ENCODE data around the gene DENND10. TPM values are rescaled to one million over a fixed set of nuclear protein-coding genes. Genes with fewer than 3 reads are reported as not detected.
"Not testable (repeated sequence)": the region's sequence is repeated elsewhere in the genome, so short reads cannot be mapped to it uniquely, and the experiment has no call there.

DENND10 gene
- total and polyA plus RNA-seq, 2 donors: 24.8 to 26.0 TPM

DNA sequence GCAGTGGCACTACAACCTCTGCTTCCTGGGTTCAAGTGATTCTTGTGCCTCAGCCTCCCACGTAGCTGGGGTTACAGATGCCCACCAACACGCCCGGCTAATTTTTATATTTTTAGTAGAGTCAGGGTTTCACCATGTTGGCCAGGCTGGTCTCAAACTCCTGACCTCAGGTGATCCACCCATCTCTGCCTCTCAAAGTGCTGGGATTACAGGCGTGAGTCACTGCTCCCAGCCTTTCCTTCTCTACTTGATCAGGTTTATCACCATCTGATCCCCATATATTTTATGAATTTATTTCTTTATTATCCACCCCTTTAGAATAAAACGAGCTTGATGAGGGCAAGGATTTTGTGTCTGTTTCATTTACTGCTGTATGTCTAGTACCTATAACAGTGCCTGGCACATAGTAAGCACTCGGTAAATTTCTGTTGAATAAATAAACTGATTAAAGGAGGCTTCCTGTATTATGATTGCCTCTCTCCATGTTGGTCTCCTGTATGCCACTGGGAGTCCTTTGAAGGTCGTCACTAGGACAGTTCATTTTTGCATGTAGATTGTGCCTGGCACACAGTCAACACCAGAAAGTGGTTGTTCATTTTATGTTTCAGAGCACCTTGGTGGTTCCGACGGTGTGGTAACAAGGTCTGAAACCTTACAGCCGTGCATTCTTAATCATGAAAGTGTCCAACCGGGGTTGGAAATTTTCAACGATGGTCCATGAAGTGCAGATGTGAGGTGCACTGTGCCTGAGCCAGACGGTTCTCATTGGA lies 13.7 kb upstream of the DENND10 start:
- Histone ChIP-seq H3K27me3 (ENCODE audit: control insufficient read depth in 2 of 2, insufficient read depth in 1 of 2, low read length in 1 of 2) (no peaks in the 10 kb centered on the region), H3K36me3 (ENCODE audit: control insufficient read depth in 2 of 2, insufficient read depth in 2 of 2, low read length in 1 of 2) (no peaks in the 10 kb centered on the region), H3K4me1 (ENCODE audit: control insufficient read depth in 2 of 2, insufficient read depth in 2 of 2, low read length in 2 of 2) (peaks cover 10 to 26% of the 10 kb centered on the region in 2 donors), H3K27ac (ENCODE audit: low read depth in 1 of 2, low read length in 1 of 2) (peak overlapping the region in 1 of 2 donors; percentile 55), H3K4me3 (ENCODE audit: low read length in 2 of 2) (no peak overlapping the region), H3K9me3 (ENCODE audit: control insufficient read depth in 2 of 2, insufficient read depth in 1 of 2, low read length in 1 of 2) (no peaks in the 10 kb centered on the region)
- WGBS: 84% methylated on average over 13 of the region's 13 CpGs
- no peak for DNase-seq (ENCODE audit: low read depth in 6 of 9, low spot score in 9 of 9)

DNA sequence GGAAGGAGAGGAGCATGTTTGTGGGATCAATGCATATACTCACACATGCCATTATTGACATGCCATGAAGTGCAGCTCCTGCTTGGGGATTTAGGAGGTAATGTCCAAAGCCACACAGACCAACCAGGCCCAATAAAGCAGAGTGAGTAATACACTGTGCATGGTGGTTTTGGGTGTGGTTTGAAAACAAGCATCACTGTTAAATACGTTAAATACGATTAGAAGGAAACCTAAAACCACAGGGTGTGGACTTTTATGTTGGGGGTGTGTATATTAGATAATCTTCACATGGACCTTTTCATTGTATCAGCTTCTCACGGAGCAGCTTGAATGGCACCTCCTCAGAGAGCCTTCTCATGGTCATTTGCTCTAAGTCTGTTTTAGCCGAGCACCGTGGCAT lies 12.9 kb upstream of the DENND10 start:
- DNase-seq (ENCODE audit: low read depth in 6 of 9, low spot score in 9 of 9): peak in 1 of 9 donors; percentile 24
- H3K27me3 ChIP-seq (ENCODE audit: control insufficient read depth in 2 of 2, insufficient read depth in 1 of 2, low read length in 1 of 2): no peaks in the 10 kb centered on the region

DNA sequence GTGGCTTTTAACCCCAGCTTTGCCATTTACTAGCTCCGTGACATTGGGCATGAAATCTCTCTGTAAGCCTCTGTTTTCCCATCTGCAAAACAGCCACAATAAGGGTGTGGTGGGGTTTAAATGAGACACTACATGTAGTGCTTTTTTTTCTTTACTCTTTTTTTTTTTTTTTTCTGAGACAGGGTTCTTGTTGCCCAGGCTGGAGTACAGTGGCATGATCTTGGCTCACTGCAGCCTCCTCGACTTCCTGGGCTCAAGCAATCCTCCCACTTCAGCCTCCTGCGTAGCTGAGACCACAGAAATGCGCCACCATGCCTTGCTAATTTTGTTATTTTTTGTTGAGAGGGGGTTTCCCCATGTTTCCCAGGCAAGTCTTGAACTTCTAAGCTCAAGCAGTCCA lies 8.3 kb upstream of the DENND10 start:
- H3K4me3 ChIP-seq (ENCODE audit: low read length in 2 of 2): no peak overlapping the region
- H3K27ac ChIP-seq (ENCODE audit: low read depth in 1 of 2, low read length in 1 of 2): no peak overlapping the region
- H3K9me3 ChIP-seq (ENCODE audit: control insufficient read depth in 2 of 2, insufficient read depth in 1 of 2, low read length in 1 of 2): no peaks in the 10 kb centered on the region
- no peaks in the 10 kb centered on the region for H3K36me3 ChIP-seq (ENCODE audit: control insufficient read depth in 2 of 2, insufficient read depth in 2 of 2, low read length in 1 of 2)
- H3K4me1 ChIP-seq (ENCODE audit: control insufficient read depth in 2 of 2, insufficient read depth in 2 of 2, low read length in 2 of 2): peaks cover 0 to 8% of the 10 kb centered on the region in 2 donors
- WGBS: 81% methylated on average over 4 of the region's 4 CpGs
- DNase-seq (ENCODE audit: low read depth in 6 of 9, low spot score in 9 of 9): no peak
- H3K27me3 ChIP-seq (ENCODE audit: control insufficient read depth in 2 of 2, insufficient read depth in 1 of 2, low read length in 1 of 2): no peaks in the 10 kb centered on the region

More for the DNA sequence above, 12.9 kb upstream of the DENND10 start:
- no peaks in the 10 kb centered on the region for H3K9me3 ChIP-seq (ENCODE audit: control insufficient read depth in 2 of 2, insufficient read depth in 1 of 2, low read length in 1 of 2)
- H3K4me3 ChIP-seq (ENCODE audit: low read length in 2 of 2): no peak overlapping the region
- 42% methylated on average over 5 of the region's 5 CpGs for WGBS
- H3K4me1 ChIP-seq (ENCODE audit: control insufficient read depth in 2 of 2, insufficient read depth in 2 of 2, low read length in 2 of 2): peaks cover 7 to 22% of the 10 kb centered on the region in 2 donors
- H3K36me3 ChIP-seq (ENCODE audit: control insufficient read depth in 2 of 2, insufficient read depth in 2 of 2, low read length in 1 of 2): no peaks in the 10 kb centered on the region
- H3K27ac ChIP-seq (ENCODE audit: low read depth in 1 of 2, low read length in 1 of 2): peak overlapping the region in 1 of 2 donors; percentile 55

- H3K36me3 ChIP-seq (ENCODE audit: control insufficient read depth in 2 of 2, insufficient read depth in 2 of 2, low read length in 1 of 2); H3K4me1 ChIP-seq (ENCODE audit: control insufficient read depth in 2 of 2, insufficient read depth in 2 of 2, low read length in 2 of 2); DNase-seq (ENCODE audit: low read depth in 6 of 9, low spot score in 9 of 9); H3K27me3 ChIP-seq (ENCODE audit: control insufficient read depth in 2 of 2, insufficient read depth in 1 of 2, low read length in 1 of 2); H3K27ac ChIP-seq (ENCODE audit: low read depth in 1 of 2, low read length in 1 of 2); H3K4me3 ChIP-seq (ENCODE audit: low read length in 2 of 2); H3K9me3 ChIP-seq (ENCODE audit: control insufficient read depth in 2 of 2, insufficient read depth in 1 of 2, low read length in 1 of 2): not testable (repeated sequence)
- 98% methylated on average over 12 of the region's 12 CpGs for WGBS
These were observed 7.1 kb upstream of the DENND10 start for GRCh38 chr10:119096641-119097415.

DNA sequence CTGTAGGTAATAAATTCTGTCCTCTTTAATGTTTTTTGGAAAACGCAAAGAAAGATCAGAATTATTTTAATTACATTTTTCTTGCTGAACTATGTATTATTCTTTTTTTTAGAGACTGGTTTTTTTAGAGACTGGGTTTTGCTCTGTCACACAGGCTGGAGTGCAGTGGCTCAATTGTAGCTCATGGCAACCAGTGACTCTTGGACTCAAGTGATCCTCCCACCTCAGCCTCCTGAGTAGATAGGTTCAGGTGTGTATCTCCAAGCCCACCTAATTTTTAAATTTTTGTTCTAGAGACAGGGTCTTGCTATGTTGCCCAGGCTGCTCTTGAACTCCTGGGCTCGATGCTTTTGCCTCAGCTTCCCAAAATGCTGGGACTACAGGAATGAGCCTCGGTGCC lies 5.3 kb upstream of the DENND10 start:
- DNase-seq (ENCODE audit: low read depth in 6 of 9, low spot score in 9 of 9): no peak
- no peak overlapping the region for H3K4me3 ChIP-seq (ENCODE audit: low read length in 2 of 2)
- no peaks in the 10 kb centered on the region for H3K27me3 ChIP-seq (ENCODE audit: control insufficient read depth in 2 of 2, insufficient read depth in 1 of 2, low read length in 1 of 2)
- no peak overlapping the region for H3K27ac ChIP-seq (ENCODE audit: low read depth in 1 of 2, low read length in 1 of 2)
- H3K36me3 ChIP-seq (ENCODE audit: control insufficient read depth in 2 of 2, insufficient read depth in 2 of 2, low read length in 1 of 2): no peaks in the 10 kb centered on the region
- H3K9me3 ChIP-seq (ENCODE audit: control insufficient read depth in 2 of 2, insufficient read depth in 1 of 2, low read length in 1 of 2): no peaks in the 10 kb centered on the region
- peaks cover 0 to 6% of the 10 kb centered on the region in 2 donors for H3K4me1 ChIP-seq (ENCODE audit: control insufficient read depth in 2 of 2, insufficient read depth in 2 of 2, low read length in 2 of 2)
- 98% methylated on average over 3 of the region's 3 CpGs for WGBS

DNA sequence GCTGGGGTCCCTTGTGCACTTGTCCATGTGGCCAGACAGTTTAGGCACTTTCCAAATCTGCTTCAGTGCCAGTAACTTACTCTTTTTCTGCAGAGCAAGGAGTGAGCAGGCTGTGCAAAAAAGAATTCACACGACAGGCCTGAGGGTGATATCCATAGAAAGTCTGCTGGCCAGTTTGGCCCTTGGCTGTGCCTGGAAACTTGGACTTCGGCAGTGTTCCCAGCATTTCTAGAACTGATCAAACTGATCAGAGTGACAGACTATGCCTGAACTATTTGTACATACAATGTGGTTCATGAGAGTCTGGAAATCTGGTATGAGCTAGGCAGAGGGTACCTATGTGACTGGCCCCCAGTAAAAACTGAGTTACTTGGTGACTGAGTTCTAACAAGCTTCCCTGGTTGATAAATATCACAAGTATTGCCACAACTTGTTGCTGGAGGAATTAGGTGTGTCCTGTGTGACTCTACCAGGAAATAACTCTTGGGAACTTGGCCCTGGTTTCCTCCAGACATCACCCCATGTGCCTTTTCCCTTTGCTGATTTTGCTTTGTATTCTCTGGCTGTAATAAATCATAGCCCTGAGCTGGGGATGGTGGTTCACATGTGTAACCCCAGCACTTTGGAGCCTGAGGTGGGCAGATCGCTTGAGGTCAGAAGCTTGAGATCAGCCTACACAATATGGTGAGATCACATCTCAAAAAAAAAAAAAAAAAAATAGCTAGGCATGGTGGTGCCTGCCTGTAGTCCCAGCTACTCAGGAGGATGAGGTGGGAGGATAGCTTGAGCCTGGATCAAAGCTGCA lies 3.3 kb upstream of the DENND10 start:
- Histone ChIP-seq H3K9me3 (ENCODE audit: control insufficient read depth in 2 of 2, insufficient read depth in 1 of 2, low read length in 1 of 2) (no peaks in the 10 kb centered on the region), H3K36me3 (ENCODE audit: control insufficient read depth in 2 of 2, insufficient read depth in 2 of 2, low read length in 1 of 2) (no peaks in the 10 kb centered on the region), H3K27ac (ENCODE audit: low read depth in 1 of 2, low read length in 1 of 2) (no peak overlapping the region), H3K4me3 (ENCODE audit: low read length in 2 of 2) (no peak overlapping the region), H3K27me3 (ENCODE audit: control insufficient read depth in 2 of 2, insufficient read depth in 1 of 2, low read length in 1 of 2) (no peaks in the 10 kb centered on the region), H3K4me1 (ENCODE audit: control insufficient read depth in 2 of 2, insufficient read depth in 2 of 2, low read length in 2 of 2) (peaks cover 7 to 11% of the 10 kb centered on the region in 2 donors)
- DNase-seq (ENCODE audit: low read depth in 6 of 9, low spot score in 9 of 9): no peak
- WGBS: 93% methylated on average over 3 of the region's 3 CpGs

DNA sequence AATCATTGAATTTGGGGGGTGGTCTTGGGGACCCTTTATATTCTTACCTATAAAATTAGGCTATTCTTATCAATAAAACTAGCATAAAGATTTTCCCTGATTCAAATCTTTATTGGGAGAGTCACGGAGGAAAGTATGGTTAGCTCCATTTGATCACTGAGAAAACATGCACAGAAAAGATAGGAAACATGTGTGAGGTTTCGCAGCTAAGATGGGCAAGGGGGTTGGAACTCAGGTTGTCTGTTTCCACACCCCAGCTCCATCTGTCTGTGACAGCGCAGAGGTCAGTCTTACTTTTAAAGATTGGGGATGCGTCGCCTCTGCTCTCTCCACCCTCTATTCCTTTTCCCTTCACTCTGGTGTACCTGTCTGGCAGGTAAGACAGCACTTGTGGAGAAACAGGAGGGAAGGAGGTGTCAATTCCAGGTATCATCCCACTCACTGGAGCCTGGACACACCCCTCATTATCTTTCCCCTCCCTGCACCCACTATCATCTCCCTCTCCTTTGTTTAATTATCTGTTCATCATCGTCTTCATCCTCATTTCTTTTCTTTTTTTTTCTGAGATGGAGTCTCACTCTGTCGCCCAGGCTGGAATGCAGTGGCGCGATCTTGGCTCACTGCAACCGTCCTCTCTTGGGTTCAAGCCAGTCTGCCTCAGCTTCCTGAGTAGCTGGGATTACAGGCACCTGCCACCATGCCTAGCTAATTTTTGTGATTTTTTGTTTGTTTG lies 2.4 kb upstream of the DENND10 start:
- H3K27ac ChIP-seq (ENCODE audit: low read depth in 1 of 2, low read length in 1 of 2): no peak overlapping the region
- WGBS: 90% methylated on average over 10 of the region's 10 CpGs
- peaks cover 7 to 11% of the 10 kb centered on the region in 2 donors for H3K4me1 ChIP-seq (ENCODE audit: control insufficient read depth in 2 of 2, insufficient read depth in 2 of 2, low read length in 2 of 2)
- H3K4me3 ChIP-seq (ENCODE audit: low read length in 2 of 2): no peak overlapping the region
- no peaks in the 10 kb centered on the region for H3K27me3 ChIP-seq (ENCODE audit: control insufficient read depth in 2 of 2, insufficient read depth in 1 of 2, low read length in 1 of 2)
- H3K9me3 ChIP-seq (ENCODE audit: control insufficient read depth in 2 of 2, insufficient read depth in 1 of 2, low read length in 1 of 2): no peaks in the 10 kb centered on the region
- H3K36me3 ChIP-seq (ENCODE audit: control insufficient read depth in 2 of 2, insufficient read depth in 2 of 2, low read length in 1 of 2): no peaks in the 10 kb centered on the region
- no peak for DNase-seq (ENCODE audit: low read depth in 6 of 9, low spot score in 9 of 9)

GRCh38 chr10:119103241-119103902 lies 541 bp upstream of the DENND10 start:
- 79% methylated on average over 12 of the region's 12 CpGs for WGBS
- Histone ChIP-seq H3K27ac (ENCODE audit: low read depth in 1 of 2, low read length in 1 of 2) (peak overlapping the region in 1 of 2 donors; percentile 26), H3K4me1 (ENCODE audit: control insufficient read depth in 2 of 2, insufficient read depth in 2 of 2, low read length in 2 of 2) (peaks cover 7 to 11% of the 10 kb centered on the region in 2 donors), H3K4me3 (ENCODE audit: low read length in 2 of 2) (peak overlapping the region in 1 of 2 donors; percentile 87), H3K27me3 (ENCODE audit: control insufficient read depth in 2 of 2, insufficient read depth in 1 of 2, low read length in 1 of 2) (no peaks in the 10 kb centered on the region), H3K9me3 (ENCODE audit: control insufficient read depth in 2 of 2, insufficient read depth in 1 of 2, low read length in 1 of 2) (no peaks in the 10 kb centered on the region), H3K36me3 (ENCODE audit: control insufficient read depth in 2 of 2, insufficient read depth in 2 of 2, low read length in 1 of 2) (peaks cover 0 to 6% of the 10 kb centered on the region in 2 donors)
- no peak for DNase-seq (ENCODE audit: low read depth in 6 of 9, low spot score in 9 of 9)

All from thymus (tissue), 11 donors.